ENCODE data around the gene H3-3A. TPM values are rescaled to one million over a fixed set of nuclear protein-coding genes. Genes with fewer than 3 reads are reported as not detected.
A peak's percentile ranks its signal among the peaks of the same experiment; 100 is the strongest.

The H3-3A gene
- total RNA-seq, 4 donors from 2014 or later: 224 to 510 (median 444) TPM

DNA sequence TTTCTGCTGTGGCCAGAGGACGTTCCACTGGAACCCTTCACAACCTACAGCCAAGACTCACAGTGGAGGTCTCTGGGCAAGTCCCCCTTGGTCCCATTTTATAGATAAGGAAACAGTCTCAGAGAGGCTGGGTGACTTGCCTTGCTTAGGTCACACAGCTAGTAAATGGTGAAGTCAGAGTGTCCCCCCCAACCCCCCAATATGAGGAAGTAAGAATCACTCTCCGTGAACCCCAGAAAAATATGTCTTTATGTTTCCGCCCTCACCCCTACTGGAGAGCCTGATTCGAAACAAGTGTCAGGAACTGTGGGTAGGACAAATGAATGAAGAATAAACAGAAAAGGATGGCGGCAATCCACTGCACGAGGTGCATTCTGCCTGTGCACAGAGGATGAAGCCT is 56.7 kb downstream of the H3-3A start:
- Histone ChIP-seq H3K27ac (no peak overlapping the region), H3K4me3 (no peak overlapping the region), H3K9me3 (no peaks in the 10 kb centered on the region), H3K36me3 (no peaks in the 10 kb centered on the region), H3K27me3 (no peaks in the 10 kb centered on the region), H3K4me1 (peaks cover 35% of the 10 kb centered on the region)
- DNase-seq (ENCODE audit: low spot score in 2 of 2): no peak
- TF ChIP-seq POLR2AphosphoS5 (IDR thresholded peaks at IDR 0.05) (no peak), EP300 (IDR thresholded peaks at IDR 0.05) (no peak), POLR2A (IDR thresholded peaks at IDR 0.05) (no peak)
- TF ChIP-seq, protein P1, sequence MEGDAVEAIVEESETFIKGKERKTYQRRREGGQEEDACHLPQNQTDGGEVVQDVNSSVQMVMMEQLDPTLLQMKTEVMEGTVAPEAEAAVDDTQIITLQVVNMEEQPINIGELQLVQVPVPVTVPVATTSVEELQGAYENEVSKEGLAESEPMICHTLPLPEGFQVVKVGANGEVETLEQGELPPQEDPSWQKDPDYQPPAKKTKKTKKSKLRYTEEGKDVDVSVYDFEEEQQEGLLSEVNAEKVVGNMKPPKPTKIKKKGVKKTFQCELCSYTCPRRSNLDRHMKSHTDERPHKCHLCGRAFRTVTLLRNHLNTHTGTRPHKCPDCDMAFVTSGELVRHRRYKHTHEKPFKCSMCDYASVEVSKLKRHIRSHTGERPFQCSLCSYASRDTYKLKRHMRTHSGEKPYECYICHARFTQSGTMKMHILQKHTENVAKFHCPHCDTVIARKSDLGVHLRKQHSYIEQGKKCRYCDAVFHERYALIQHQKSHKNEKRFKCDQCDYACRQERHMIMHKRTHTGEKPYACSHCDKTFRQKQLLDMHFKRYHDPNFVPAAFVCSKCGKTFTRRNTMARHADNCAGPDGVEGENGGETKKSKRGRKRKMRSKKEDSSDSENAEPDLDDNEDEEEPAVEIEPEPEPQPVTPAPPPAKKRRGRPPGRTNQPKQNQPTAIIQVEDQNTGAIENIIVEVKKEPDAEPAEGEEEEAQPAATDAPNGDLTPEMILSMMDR (IDR thresholded peaks at IDR 0.05): no peak
- WGBS: 88% methylated on average over 6 of the region's 6 CpGs

DNA sequence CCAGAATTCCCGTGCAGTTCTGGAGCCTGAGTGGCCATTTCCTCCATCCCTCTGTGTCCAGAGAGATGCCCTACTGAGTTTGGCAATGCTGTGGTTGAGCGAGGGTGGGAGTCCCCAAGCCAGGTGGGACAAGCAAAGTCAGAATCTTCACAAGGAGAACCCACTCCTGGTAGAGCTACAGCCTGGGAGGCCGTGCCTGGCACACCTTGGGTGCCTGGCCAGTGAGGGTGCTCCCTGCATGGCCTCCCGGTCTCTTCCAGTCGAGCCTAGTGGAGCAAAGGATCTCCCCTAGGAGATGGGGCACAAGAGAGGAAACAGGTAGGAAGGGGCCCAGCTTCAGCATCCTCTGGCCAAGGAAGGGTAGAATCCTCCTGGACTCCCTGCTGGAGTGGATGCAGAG is 57.9 kb downstream of the H3-3A start:
- Histone ChIP-seq H3K36me3 (no peaks in the 10 kb centered on the region), H3K4me1 (peaks cover 45% of the 10 kb centered on the region), H3K9me3 (no peaks in the 10 kb centered on the region), H3K27ac (no peak overlapping the region), H3K4me3 (no peak overlapping the region), H3K27me3 (no peaks in the 10 kb centered on the region)
- no peak for TF ChIP-seq POLR2AphosphoS5 (IDR thresholded peaks at IDR 0.05)
- TF ChIP-seq EP300 (IDR thresholded peaks at IDR 0.05): no peak
- TF ChIP-seq, protein P1 (IDR thresholded peaks at IDR 0.05): no peak
- 89% methylated on average over 3 of the region's 5 CpGs for WGBS
- DNase-seq (ENCODE audit: low spot score in 2 of 2): no peak

DNA sequence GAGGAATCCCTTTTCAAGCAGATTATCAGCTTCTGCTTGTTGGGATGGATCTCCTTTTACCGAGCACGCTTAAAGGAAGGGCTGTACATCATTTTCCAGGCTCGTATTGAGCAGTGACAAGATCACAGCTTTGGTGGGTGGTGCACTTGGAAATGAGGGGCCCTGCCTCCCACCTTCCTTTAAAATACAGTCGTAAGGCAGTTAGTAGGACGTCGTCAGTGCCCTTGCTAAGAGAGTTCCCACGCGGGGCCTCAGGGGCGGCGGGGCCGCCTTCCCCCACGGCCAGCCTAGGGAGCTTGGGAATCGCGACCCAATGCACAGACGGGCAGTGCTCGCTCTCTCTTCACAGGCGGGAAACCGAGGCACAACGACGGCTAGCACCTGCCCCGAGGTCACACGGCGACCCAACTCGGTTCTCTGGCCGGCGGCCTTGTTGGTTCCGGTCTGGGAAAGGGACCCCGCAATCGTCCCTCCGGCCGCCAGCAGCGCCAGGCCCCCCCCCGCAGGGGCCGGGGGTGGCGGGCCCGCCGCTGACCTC is 58.6 kb downstream of the H3-3A start:
- TF ChIP-seq, protein P1 (IDR thresholded peaks at IDR 0.05): no peak
- TF ChIP-seq POLR2A (IDR thresholded peaks at IDR 0.05) (no peak), POLR2AphosphoS5 (IDR thresholded peaks at IDR 0.05) (no peak), EP300 (IDR thresholded peaks at IDR 0.05) (no peak)
- peak overlapping the region; percentile 94 for H3K27ac ChIP-seq
- peaks cover 42% of the 10 kb centered on the region for H3K4me1 ChIP-seq
- no peaks in the 10 kb centered on the region for H3K27me3 ChIP-seq
- H3K9me3 ChIP-seq: no peaks in the 10 kb centered on the region
- no peak for DNase-seq (ENCODE audit: low spot score in 2 of 2)
- H3K36me3 ChIP-seq: no peaks in the 10 kb centered on the region
- H3K4me3 ChIP-seq: peak overlapping the region; percentile 88
- 31% methylated on average over 8 of the region's 37 CpGs for WGBS

Other genes starting within 250 kb of the H3-3A start
- 100 to 1,000 TPM in 1 of 4 donors, 10 to 100 TPM in 3; 32.6 to 162 (median 48.9) TPM for gene TMEM63A, start 180.3 kb upstream of the H3-3A start, total RNA-seq
- gene LEFTY1, start 173.6 kb upstream of the H3-3A start, total RNA-seq: not detected
- 10 to 100 TPM; 28.8 to 53.8 (median 43.3) TPM for gene PYCR2, start 138.5 kb upstream of the H3-3A start, total RNA-seq
- under 1 TPM in 1 of 4 donors, not detected in 3; 0.26 TPM for gene LEFTY2, start 121.5 kb upstream of the H3-3A start, total RNA-seq
- 10 to 100 TPM; 19.7 to 37.2 (median 26.5) TPM for gene SDE2, start 63.4 kb upstream of the H3-3A start, total RNA-seq
- gene ACBD3, start 124.0 kb downstream of the H3-3A start, total RNA-seq: 10 to 100 TPM; 38.0 to 64.5 (median 42.4) TPM
- under 1 TPM in 1 of 4 donors, not detected in 3; 0.45 TPM for gene MIXL1, start 160.9 kb downstream of the H3-3A start, total RNA-seq
- gene LIN9, start 246.4 kb downstream of the H3-3A start, total RNA-seq: 1 to 10 TPM; 3.6 to 5.9 (median 4.4) TPM

Measured in suprapubic skin (tissue), 4 donors.